HFF-Myc (cell line): ENCODE measurements around the gene MOV10L1.
A peak's percentile ranks its signal among the peaks of the same experiment; 100 is the strongest.

Experiments used
- DNase-seq: peaks from one replicate; pipeline ENCODE4 v3.0.0-alpha.2; 2011; ENCODE audit warnings: low read depth; ENCODE audit errors: extremely low read depth
- H3K4me3 ChIP-seq: replicated peaks from 2 replicates; pipeline ENCODE4 v1.5.1; 2011; ENCODE audit warnings: low read depth, mild to moderate bottlenecking, control low read depth, low read length
- TF ChIP-seq, protein P1 (sequence below): IDR thresholded peaks from 2 replicates; pipeline ENCODE4 v1.5.1; 2012; ENCODE audit warnings: mild to moderate bottlenecking, low read depth, low read length, control low read depth; ENCODE audit errors: missing control alignments

MOV10L1 gene

DNA sequence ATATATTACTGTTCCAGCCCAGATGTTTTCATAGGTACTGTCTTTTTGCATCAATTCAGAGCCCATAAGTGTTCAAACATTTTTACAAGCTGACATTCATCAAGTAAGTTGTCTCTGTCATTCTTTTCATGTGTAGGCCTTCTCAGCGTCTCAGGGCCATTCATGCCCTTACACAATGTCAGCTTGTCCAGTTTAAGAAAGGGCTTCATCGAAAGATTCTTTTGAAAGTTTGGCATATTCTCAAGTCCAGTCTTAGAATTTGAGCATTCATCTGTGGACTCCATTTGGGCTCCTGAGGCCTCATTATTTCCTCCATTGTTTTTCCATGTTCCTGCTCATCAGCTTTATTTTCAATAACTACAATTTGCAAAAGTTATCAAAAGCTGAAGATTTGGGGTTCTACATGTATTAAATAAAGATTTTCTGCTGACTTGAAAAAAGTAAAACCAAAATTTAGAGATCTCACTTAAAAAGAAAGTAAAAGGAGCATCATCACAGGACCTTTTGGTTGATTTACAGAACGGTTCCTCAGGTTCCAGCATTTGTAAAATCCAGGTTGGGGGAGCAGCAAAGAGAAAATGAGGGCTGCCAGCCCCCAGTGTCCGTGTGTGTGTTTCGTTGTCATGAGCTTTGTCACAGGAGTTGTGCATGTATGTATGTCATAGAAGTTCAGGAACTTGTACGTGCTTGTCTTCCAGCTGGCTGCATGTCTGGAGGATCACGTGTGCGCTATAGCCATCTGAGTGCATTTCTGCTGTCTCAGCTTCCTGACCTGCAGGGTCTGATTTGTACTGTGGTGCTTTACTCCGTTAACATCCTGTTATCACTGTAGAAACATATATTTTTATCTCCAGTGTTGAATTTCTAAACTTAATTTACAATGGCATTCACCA lies 15.6 kb downstream of the MOV10L1 start:
- TF ChIP-seq, protein P1, sequence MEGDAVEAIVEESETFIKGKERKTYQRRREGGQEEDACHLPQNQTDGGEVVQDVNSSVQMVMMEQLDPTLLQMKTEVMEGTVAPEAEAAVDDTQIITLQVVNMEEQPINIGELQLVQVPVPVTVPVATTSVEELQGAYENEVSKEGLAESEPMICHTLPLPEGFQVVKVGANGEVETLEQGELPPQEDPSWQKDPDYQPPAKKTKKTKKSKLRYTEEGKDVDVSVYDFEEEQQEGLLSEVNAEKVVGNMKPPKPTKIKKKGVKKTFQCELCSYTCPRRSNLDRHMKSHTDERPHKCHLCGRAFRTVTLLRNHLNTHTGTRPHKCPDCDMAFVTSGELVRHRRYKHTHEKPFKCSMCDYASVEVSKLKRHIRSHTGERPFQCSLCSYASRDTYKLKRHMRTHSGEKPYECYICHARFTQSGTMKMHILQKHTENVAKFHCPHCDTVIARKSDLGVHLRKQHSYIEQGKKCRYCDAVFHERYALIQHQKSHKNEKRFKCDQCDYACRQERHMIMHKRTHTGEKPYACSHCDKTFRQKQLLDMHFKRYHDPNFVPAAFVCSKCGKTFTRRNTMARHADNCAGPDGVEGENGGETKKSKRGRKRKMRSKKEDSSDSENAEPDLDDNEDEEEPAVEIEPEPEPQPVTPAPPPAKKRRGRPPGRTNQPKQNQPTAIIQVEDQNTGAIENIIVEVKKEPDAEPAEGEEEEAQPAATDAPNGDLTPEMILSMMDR: no peak
- DNase-seq: no peak
- H3K4me3 ChIP-seq: no peak overlapping the region

DNA sequence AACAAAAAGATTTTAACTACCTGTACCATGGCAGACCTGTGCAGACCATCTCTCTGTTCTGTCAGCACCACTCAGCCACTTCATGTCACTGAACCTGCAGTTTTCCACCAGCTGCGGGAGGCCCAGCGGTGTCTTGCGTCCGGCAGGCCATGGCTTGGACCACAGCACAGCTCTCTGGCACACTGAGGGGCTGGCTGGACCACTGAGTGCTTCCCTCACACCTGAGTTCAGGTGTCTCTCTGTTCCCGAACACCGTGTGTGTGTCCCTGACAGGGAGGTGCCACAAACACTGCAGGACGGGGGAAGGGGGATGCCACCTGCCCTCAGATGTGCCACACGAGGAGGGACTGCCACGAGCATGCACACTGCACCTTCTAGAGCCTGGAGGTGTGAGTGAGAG lies 17.7 kb downstream of the MOV10L1 start:
- no peak for DNase-seq
- no peak overlapping the region for H3K4me3 ChIP-seq
- TF ChIP-seq, protein P1: no peak

DNA sequence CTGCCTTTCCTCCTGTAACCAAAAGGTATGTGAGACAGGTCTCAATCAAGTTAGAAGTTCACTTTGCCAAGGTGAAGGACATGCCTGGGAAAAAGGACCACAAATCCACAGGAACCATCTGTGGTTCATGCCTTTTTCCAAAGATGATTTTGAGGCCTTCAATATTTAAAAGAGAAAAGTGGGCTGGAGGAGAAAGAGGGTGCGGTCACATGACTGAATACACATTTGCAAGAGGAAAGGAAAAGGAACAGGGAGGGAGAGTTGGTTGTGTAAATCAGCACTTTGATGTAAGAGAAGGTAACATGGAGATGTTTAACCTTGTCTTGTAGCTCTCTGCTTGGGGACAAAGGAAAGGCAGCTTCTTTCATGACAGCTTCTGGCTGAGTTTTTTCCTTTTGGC lies 21.2 kb downstream of the MOV10L1 start:
- DNase-seq: no peak
- H3K4me3 ChIP-seq: no peak overlapping the region
- TF ChIP-seq, protein P1: no peak

DNA sequence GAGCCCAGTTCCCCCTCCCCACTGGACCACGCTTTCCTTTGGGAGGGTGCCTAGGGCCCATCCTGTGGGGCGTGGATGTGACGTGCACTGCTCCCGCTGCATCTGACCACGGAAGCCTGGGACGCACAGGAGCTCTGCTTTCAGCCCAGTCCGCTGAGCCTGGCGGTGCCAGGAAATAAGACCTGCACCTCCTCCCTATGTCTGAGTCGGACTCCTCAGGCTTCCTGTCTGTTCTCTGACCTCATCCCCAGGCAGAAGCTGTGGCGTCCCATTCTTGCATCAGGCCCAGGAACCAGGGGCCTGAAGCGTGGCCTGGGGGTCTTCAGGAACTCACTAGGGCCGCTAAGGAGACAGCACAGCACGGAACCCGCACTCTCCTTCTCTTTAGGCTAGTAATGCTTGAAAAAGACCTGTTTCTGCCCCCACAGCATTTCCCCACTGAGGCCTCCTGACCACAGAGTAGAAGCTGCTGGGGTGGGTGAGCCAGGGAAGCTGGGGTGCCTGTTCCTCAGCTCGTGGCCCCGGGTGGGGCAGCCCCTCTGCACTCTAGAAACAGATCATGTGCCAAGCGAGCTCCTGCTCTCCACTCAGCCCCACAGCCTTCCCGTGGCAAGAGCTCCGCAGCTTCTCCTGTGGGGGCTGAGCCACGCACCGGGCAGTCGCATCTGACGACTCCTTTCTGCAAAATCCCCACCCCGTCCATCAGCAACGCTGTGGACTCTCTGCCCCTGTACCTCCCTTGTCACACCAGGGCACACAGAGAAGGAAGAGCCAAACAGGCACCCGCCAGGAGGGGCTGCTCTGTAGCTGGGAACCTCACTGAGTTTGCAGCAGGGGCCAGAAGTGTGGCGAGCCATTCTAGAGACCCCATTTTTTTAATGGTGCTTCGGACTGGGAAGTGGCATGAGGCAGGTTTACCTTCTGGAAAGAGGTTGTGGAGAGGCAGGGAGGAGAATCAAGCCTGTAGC lies 22.6 kb downstream of the MOV10L1 start:
- TF ChIP-seq, protein P1: no peak
- H3K4me3 ChIP-seq: no peak overlapping the region
- no peak for DNase-seq

DNA sequence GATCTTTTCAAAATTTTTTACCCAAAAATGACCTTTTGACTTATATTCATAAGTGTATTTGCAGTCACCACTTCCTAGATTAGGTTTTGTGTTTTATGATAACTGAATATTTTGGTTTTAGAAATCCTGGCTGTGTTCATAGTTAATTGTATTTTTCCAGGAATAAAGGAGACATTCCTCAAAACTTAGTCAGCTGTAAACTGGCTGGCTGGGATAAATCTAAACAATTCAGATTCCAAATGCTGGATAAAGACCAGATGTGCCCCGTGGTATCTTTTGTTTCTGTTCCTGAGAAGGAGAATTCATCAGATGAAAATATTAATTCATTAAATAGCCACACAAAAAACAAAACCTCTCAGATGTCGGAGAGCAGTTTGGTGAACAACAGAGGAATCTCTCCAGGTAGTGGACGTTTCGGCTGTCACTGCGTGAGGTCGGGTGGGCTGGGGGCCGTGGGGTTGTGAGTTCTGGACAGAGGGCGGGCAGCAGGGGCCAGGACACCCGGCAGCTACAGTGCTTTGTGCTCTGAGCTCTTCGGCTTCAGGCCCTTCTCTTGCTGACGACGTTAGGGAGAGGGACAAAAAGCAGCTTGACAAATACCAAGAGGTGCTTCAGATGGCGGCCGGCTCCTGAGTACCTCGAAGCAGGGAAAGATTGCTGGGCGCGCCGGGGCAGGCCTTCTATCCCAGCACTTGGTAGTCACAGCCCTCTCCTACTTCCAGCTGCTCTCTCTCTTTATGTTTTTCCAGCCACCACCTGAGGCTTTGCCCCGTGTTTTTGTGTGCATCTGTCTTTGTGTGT lies 24.6 kb downstream of the MOV10L1 start:
- DNase-seq: peak; percentile 60
- H3K4me3 ChIP-seq: peak overlapping the region; percentile 52
- TF ChIP-seq, protein P1: no peak

DNA sequence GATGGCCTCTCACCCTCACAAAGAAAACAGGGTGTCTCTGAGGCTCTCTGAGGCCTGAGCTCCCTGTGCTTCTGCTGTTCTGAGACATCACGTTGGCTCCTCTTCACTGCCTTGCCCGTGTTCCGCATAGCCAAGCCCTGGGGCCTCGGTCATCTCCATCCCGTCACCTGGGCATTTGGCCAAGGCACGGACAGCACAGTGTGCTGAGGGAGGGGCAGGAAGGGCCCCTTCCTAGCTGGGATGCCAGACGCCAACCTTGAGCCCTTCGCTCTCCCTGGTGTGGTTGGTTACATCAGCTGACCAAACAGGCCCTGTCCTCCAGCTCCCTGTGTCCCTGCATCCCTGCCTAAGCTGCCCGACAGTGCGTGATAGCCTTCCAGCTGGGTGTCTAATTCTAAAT lies 25.9 kb downstream of the MOV10L1 start:
- TF ChIP-seq, protein P1: no peak
- H3K4me3 ChIP-seq: no peak overlapping the region
- no peak for DNase-seq
